VCaP (cell line): Measurements from ENCODE around the gene SCN4A.
"Not testable (repeated sequence)": the region's sequence is repeated elsewhere in the genome, so short reads cannot be mapped to it uniquely, and the experiment has no call there.

ENCODE experiments used
- H3K27ac ChIP-seq: fragments of 450-650 bp; 2 replicates; pipeline ENCODE4 v1.5.1; 2017
- CTCF ChIP-seq: fragments of 450-650 bp; conservative IDR thresholded peaks from 2 replicates; pipeline ENCODE4 v1.5.1; 2017; ENCODE audit warnings: mild to moderate bottlenecking, moderate library complexity

SCN4A gene

DNA sequence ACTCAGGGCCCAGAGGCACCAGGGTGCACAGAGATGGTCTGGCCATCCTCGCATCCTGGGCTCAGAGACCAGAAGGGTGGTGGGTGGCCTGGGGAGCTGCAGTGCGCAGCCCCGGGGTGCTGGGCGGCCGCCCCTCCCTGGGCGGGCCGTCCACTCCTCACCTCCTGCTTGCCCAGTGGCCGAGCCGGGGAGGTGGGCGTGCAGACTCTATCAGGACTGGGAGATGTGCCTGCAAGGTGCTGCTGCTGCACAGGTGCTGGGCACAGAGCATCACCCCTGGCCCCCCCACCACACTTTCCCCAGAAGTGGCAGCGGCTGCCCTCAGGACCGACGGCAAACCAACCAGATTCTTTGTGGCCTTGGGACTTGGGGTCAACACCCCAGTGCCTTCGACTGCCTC lies at the start of gene SCN4A:
SCN4A (minus strand) TSS at position 123 of the 400 bp plus-strand sequence; CDS start at position 46, 77 bp downstream.
- no peak within 1 kb of the TSS for H3K27ac ChIP-seq
- TF ChIP-seq CTCF = no peak

DNA sequence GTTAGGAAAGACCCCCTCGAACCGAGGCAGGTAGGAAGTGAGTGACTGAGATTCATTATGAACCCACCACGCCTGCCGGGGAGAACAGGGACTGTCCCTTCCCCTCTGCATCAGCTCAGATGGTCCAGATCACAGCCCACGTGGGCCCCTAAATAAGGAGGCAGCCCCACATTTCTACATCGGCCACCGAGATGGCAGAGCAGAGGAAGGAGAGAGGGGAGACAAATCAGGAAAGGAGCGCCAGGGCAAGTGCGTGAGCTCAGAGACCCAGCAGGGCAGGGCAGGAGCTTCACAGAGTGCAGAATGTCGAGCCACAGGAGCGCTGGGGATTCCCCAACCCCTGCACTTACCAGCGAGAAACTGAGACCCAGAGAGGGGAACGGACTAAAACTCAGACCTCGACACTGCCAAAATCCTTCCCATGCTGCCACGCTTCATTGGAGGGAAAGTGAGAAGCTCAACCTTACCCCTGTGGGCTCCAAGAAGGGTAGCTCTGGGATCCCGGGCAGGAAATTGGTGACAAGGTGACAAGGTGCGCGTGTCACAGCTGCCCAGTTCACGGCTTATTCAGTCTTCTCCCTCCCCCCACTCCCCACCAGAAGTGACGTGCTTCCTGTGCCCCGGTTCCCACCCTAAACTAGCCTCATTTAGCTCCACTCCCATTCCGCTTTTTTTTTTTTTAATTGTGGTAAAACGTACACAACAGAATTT lies 47.5 kb upstream of the SCN4A start, which contains the start of gene ICAM2:
ICAM2 (minus strand) TSS at position 578 of the 711 bp plus-strand sequence. CDS start 13,942 bp downstream, outside the sequence.
- no peak for TF ChIP-seq CTCF
- H3K27ac ChIP-seq = no peak within 1 kb of the TSS

GRCh38 chr17:64019551-64019961 lies 46.8 kb upstream of the SCN4A start:
- H3K27ac ChIP-seq = not testable (repeated sequence)

- TF ChIP-seq CTCF = peak; percentile 7; the same call in 1 of the 2 replicates
- H3K27ac ChIP-seq = no peak overlapping the region
Measured at GRCh38 chr17:64017381-64017980, 44.8 kb upstream of the SCN4A start.

- no peak overlapping the region for H3K27ac ChIP-seq
- no peak for TF ChIP-seq CTCF
Measured at GRCh38 chr17:64016974-64017373, 44.3 kb upstream of the SCN4A start.

- H3K27ac ChIP-seq = no peak overlapping the region
- 0 out of 2 replicates have a peak, but pooled peaks have one; percentile 12 for TF ChIP-seq CTCF
Measured at GRCh38 chr17:64016231-64016784, 43.6 kb upstream of the SCN4A start.

- no peak overlapping the region for H3K27ac ChIP-seq
- no peak for TF ChIP-seq CTCF
Measured at GRCh38 chr17:64015447-64015846, 42.7 kb upstream of the SCN4A start.
